Astrocyte of the cerebellum (primary cell): Measurements from ENCODE around the gene ZNF451.

Experiments used
- DNase-seq: peaks from one replicate; pipeline ENCODE4 v3.0.0-alpha.2; 2011; ENCODE audit warnings: low read depth
- H3K4me3 ChIP-seq: 2 replicates; pipeline ENCODE4 v1.5.1; 2011; ENCODE audit warnings: mild to moderate bottlenecking, low read depth, low read length, moderate library complexity
- CTCF ChIP-seq: IDR thresholded peaks from 2 replicates; pipeline ENCODE4 v1.5.1; 2012; ENCODE audit warnings: low read length, low read depth, moderate library complexity, mild to moderate bottlenecking; ENCODE audit errors: missing control alignments
- in situ Hi-C: cut with HindIII; loops from 2 replicates; pipeline ENCODE4 v1.10.0; 2017; ENCODE audit warnings: low sequenced_read_pairs

The ZNF451 gene

GRCh38 chr6:57094689-57095088, 4.7 kb downstream of the ZNF451 start:
- no peak overlapping the region for H3K4me3 ChIP-seq
- no peak for DNase-seq
- TF ChIP-seq CTCF = no peak
- in situ Hi-C loops = no loop called here

GRCh38 chr6:57097596-57097995, 7.6 kb downstream of the ZNF451 start:
- no peak overlapping the region for H3K4me3 ChIP-seq
- in situ Hi-C loops = no loop called here
- no peak for TF ChIP-seq CTCF
- no peak for DNase-seq

GRCh38 chr6:57102976-57103375, 13.0 kb downstream of the ZNF451 start:
- TF ChIP-seq CTCF = no peak
- DNase-seq = no peak
- H3K4me3 ChIP-seq = no peak overlapping the region
- in situ Hi-C loops = no loop called here

GRCh38 chr6:57104336-57104735, 14.3 kb downstream of the ZNF451 start:
- DNase-seq = no peak
- no peak for TF ChIP-seq CTCF
- no peak overlapping the region for H3K4me3 ChIP-seq
- in situ Hi-C loops = no loop called here

GRCh38 chr6:57106990-57107389, 17.0 kb downstream of the ZNF451 start:
- no peak for DNase-seq
- TF ChIP-seq CTCF = no peak
- H3K4me3 ChIP-seq = no peak overlapping the region
- in situ Hi-C loops = no loop called here

GRCh38 chr6:57108691-57109090, 18.7 kb downstream of the ZNF451 start:
- no peak for TF ChIP-seq CTCF
- in situ Hi-C loops = no loop called here

GRCh38 chr6:57109880-57110279, 19.9 kb downstream of the ZNF451 start:
- no peak overlapping the region for H3K4me3 ChIP-seq
- TF ChIP-seq CTCF = no peak
- DNase-seq = no peak
- in situ Hi-C loops = loop anchor here (10.0 kb wide), 1 partner anchor 205 kb away; the partner anchor contains the start of gene PRIM2

More at GRCh38 chr6:57108691-57109090, 18.7 kb downstream of the ZNF451 start:
- no peak overlapping the region for H3K4me3 ChIP-seq
- DNase-seq = no peak
